A673 (cell line): Measurements from ENCODE around the gene DPM3. TPM values are rescaled to one million over a fixed set of nuclear protein-coding genes. Genes with fewer than 3 reads are reported as not detected.

Source experiments
- BruUV-seq: library from RNA; stranded (reverse); fragments of 400-500 nt; replicated peaks from 2 replicates; lab custom pipeline; 2021; lab: Mats Ljungman, UMichigan
- CTCF ChIA-PET: fragments of 300-600 bp; sonication (Branson Sonifier 250); formaldehyde crosslinking; loops from one replicate; lab custom pipeline; 2022; ENCODE audit warnings: antibody characterized with exemption; lab: Charles Lee
- POLR2A ChIA-PET: fragments of 300-600 bp; sonication (Branson Sonifier 250); formaldehyde crosslinking; loops from one replicate; lab custom pipeline; 2022; ENCODE audit warnings: antibody characterized with exemption; ENCODE audit not compliant: low non-redundant PET; lab: Charles Lee
- DNase-seq: peaks from one replicate; pipeline ENCODE4 v3.0.0-alpha.2; 2015; ENCODE audit warnings: low spot score
- H3K27ac ChIP-seq: fragments of 200-600 bp; sonication (generic); 2 replicates; pipeline ENCODE4 v1.5.1; 2016; ENCODE audit warnings: mixed run types, low read depth, mild to moderate bottlenecking, mixed read lengths, antibody characterized with exemption, low read length; ENCODE audit not compliant: poor library complexity, severe bottlenecking
- H3K27me3 ChIP-seq: fragments of 200-600 bp; sonication (generic); replicated peaks from 2 replicates; pipeline ENCODE4 v1.6.1; 2017; ENCODE audit warnings: mixed run types, low read depth, mild to moderate bottlenecking, mixed read lengths, antibody characterized with exemption, low read length; ENCODE audit not compliant: insufficient read depth, poor library complexity
- H3K36me3 ChIP-seq: fragments of 200-600 bp; sonication (generic); 2 replicates; pipeline ENCODE4 v1.6.1; 2016; ENCODE audit warnings: mixed run types, mild to moderate bottlenecking, mixed read lengths, antibody characterized with exemption, low read length; ENCODE audit not compliant: insufficient read depth, poor library complexity, severe bottlenecking
- H3K4me1 ChIP-seq: fragments of 200-600 bp; sonication (generic); 2 replicates; pipeline ENCODE4 v1.6.1; 2017; ENCODE audit warnings: mixed run types, mild to moderate bottlenecking, mixed read lengths, antibody characterized with exemption, low read length; ENCODE audit not compliant: insufficient read depth, poor library complexity, severe bottlenecking
- H3K4me3 ChIP-seq: fragments of 200-600 bp; sonication (generic); 2 replicates; pipeline ENCODE4 v1.5.1; 2016; ENCODE audit warnings: low read depth, mixed run types, mild to moderate bottlenecking, mixed read lengths, low read length; ENCODE audit not compliant: poor library complexity, severe bottlenecking
- H3K9me3 ChIP-seq: fragments of 200-600 bp; sonication (generic); 2 replicates; pipeline ENCODE4 v1.6.1; 2016; ENCODE audit warnings: mixed run types, low read depth, mild to moderate bottlenecking, mixed read lengths, antibody characterized with exemption, low read length; ENCODE audit not compliant: poor library complexity, severe bottlenecking
- EZH2 ChIP-seq: fragments of 200-600 bp; sonication (generic); IDR thresholded peaks from 2 replicates; pipeline ENCODE4 v1.6.1; 2017; ENCODE audit warnings: borderline replicate concordance, low read depth, mild to moderate bottlenecking, mixed read lengths, antibody characterized with exemption, low read length; ENCODE audit not compliant: poor library complexity, severe bottlenecking
- intact Hi-C: fragments of 100-400 bp; cut with micrococcal nuclease; formaldehyde crosslinking; loops from one replicate; pipeline ENCODE4 v1.10.0; 2022; ENCODE audit not compliant: unreplicated experiment
- total RNA-seq: library from RNA; stranded (reverse); gene quantifications from 2 replicates; pipeline ENCODE4 v1.2.3, GENCODE V29; 2021
- TF ChIP-seq, protein P1 (sequence below): fragments of 300-800, 200-600 bp; sonication (generic); conservative IDR thresholded peaks from 2 replicates; pipeline ENCODE4 v1.5.1; 2017; ENCODE audit warnings: low read depth, mild to moderate bottlenecking, antibody characterized with exemption, low read length, moderate library complexity, mixed read lengths

The DPM3 gene
- total RNA-seq, 1 experiment from 2014 or later: 34.0 TPM

DNA sequence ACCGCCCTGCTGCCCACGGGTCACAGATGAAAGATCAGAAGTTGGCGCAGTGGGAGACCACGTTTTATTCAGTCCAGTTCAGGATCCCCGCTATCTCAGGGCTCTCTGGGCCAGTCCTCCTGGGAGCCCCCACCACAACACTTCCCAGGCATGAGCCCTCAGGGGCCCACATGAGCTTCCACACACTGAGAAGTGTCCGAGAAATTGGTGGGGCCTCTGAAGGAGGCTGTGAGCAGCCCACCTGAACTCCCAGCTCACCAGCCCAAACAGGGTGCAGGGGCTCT, 45.4 kb upstream of the DPM3 start:
- POLR2A ChIA-PET: no interaction called here
- H3K4me1 ChIP-seq: no peaks in the 10 kb centered on the region
- H3K27me3 ChIP-seq: no peaks in the 10 kb centered on the region
- BruUV-seq: no TSS peak
- CTCF ChIA-PET: interaction anchor here (1.0 kb wide), 1 partner anchor 10 kb away, joined by 3 read pairs; no protein-coding TSS in a partner anchor
- no peak for TF ChIP-seq EZH2
- TF ChIP-seq, protein P1, sequence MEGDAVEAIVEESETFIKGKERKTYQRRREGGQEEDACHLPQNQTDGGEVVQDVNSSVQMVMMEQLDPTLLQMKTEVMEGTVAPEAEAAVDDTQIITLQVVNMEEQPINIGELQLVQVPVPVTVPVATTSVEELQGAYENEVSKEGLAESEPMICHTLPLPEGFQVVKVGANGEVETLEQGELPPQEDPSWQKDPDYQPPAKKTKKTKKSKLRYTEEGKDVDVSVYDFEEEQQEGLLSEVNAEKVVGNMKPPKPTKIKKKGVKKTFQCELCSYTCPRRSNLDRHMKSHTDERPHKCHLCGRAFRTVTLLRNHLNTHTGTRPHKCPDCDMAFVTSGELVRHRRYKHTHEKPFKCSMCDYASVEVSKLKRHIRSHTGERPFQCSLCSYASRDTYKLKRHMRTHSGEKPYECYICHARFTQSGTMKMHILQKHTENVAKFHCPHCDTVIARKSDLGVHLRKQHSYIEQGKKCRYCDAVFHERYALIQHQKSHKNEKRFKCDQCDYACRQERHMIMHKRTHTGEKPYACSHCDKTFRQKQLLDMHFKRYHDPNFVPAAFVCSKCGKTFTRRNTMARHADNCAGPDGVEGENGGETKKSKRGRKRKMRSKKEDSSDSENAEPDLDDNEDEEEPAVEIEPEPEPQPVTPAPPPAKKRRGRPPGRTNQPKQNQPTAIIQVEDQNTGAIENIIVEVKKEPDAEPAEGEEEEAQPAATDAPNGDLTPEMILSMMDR: no peak
- H3K9me3 ChIP-seq: no peaks in the 10 kb centered on the region
- no peaks in the 10 kb centered on the region for H3K36me3 ChIP-seq
- no peak overlapping the region for H3K4me3 ChIP-seq
- intact Hi-C loops: no loop called here
- no peak for DNase-seq
- no peak overlapping the region for H3K27ac ChIP-seq

DNA sequence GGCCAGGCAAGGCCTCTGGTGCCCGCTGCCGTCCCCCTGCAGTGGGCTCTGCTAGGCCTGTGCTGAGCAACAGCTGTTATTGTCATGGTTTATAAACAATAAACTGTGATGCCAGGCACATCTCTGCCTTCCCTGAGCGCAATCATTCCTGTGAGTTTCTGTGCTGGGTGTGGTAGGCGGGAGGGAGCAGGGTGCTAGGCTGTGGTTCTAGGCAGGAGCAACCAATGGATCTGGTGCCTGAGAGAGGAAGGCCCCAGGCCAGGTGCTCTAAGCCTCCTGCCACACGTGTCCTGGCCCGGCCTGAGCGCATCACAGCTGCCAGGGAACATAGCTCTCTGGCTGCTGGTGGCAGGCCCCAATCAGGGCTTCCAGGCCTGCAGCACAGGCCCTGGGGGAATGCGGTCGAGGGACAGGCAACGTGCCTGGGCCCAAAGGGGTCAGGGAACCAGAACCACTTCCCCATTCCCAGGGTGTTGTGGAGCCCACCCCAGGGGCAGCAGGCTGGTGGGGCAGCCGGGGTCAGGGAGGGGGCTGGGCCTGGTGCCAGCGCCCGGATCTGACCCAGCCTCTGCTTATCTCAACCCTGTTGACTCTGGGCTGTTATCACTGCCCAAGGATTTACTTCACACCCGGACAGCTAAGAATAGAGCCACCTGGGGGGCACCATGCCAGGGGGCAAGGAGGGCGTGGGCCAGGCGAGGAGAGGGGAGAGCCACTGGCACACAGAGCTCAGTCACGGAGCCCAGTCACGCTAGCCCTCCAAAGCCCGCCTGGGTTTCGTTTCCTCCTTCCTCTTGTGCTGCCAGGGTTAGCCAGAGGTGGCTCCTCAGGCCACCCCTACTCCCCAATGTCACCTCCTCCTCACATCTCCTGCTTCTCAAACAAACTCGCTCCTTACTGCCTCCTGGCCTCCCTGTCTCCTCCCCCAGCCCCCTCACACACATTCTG, 44.8 kb upstream of the DPM3 start:
- DNase-seq: no peak
- TF ChIP-seq, protein P1: no peak
- TF ChIP-seq EZH2: no peak
- no peak overlapping the region for H3K4me3 ChIP-seq
- POLR2A ChIA-PET: no interaction called here
- H3K9me3 ChIP-seq: no peaks in the 10 kb centered on the region
- H3K4me1 ChIP-seq: no peaks in the 10 kb centered on the region
- no peaks in the 10 kb centered on the region for H3K27me3 ChIP-seq
- intact Hi-C loops: no loop called here
- CTCF ChIA-PET: interaction anchor here (0.5 to 1.0 kb wide), 2 partner anchors 10 to 1238 kb away, joined by 3 to 10 read pairs; partner anchors contain the start of gene DENND4B
- no TSS peak for BruUV-seq
- H3K27ac ChIP-seq: no peak overlapping the region
- H3K36me3 ChIP-seq: no peaks in the 10 kb centered on the region

DNA sequence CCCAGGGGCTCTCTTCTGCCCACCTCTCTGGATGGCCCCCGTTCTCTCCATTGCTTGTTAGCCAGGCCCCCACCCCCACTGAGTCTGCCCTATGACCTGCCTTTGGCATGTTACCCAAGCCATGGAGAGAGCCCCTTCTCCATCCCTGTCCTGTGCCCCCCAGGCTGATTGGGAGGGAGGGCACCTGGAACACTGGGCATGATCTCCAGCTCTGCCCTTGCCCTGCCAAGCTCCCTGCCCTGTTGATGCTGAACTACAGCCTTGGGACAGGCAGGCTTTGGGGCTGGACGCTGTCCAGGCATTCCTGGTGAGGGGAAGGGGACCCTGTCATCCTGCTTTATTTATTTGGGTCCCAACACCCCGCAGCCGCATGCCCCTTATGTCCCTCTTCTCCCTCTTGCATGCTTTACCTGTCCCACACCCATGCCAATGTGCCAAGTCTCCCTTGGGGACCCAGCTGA, 44.0 kb upstream of the DPM3 start:
- Histone ChIP-seq H3K9me3 (no peaks in the 10 kb centered on the region), H3K27me3 (no peaks in the 10 kb centered on the region), H3K4me1 (no peaks in the 10 kb centered on the region), H3K36me3 (no peaks in the 10 kb centered on the region), H3K27ac (no peak overlapping the region), H3K4me3 (no peak overlapping the region)
- ChIA-PET POLR2A (no interaction called here), CTCF (no interaction called here)
- TF ChIP-seq EZH2: no peak
- TF ChIP-seq, protein P1: no peak
- no peak for DNase-seq
- intact Hi-C loops: no loop called here
- BruUV-seq: no TSS peak
